H9 (cell line): ENCODE data around the gene NEUROD4. TPM values are rescaled to one million over a fixed set of nuclear protein-coding genes. Genes with fewer than 3 reads are reported as not detected.
A peak's percentile ranks its signal among the peaks of the same experiment; 100 is the strongest.

Source experiments
- DNase-seq: peaks from one replicate; pipeline ENCODE4 v3.0.0-alpha.2; 2017
- H2AFZ ChIP-seq: one replicate; pipeline ENCODE4 v1.6.1; 2013; ENCODE audit warnings: mild to moderate bottlenecking, low read length, control low read depth, moderate library complexity
- H2AK5ac ChIP-seq: 2 replicates; pipeline ENCODE4 v1.6.1; 2013; ENCODE audit warnings: low read length, control low read depth, mixed read lengths; ENCODE audit not compliant: insufficient read length
- H2BK120ac ChIP-seq: one replicate; pipeline ENCODE4 v1.6.1; 2013; ENCODE audit warnings: low read depth, mild to moderate bottlenecking, low read length, control low read depth, inconsistent platforms; ENCODE audit not compliant: poor library complexity, severe bottlenecking
- H2BK12ac ChIP-seq: 2 replicates; pipeline ENCODE4 v1.6.1; 2013; ENCODE audit warnings: low read length, control low read depth, mixed read lengths, low read depth; ENCODE audit not compliant: insufficient read length
- H2BK15ac ChIP-seq: 2 replicates; pipeline ENCODE4 v1.6.1; 2013; ENCODE audit warnings: low read depth, low read length, control low read depth
- H2BK20ac ChIP-seq: one replicate; pipeline ENCODE4 v1.6.1; 2013; ENCODE audit warnings: low read depth, mild to moderate bottlenecking, low read length, control low read depth, inconsistent platforms; ENCODE audit not compliant: poor library complexity, severe bottlenecking
- H2BK5ac ChIP-seq: 2 replicates; pipeline ENCODE4 v1.6.1; 2013; ENCODE audit warnings: low read length, control low read depth, mixed read lengths; ENCODE audit not compliant: insufficient read length
- H3K14ac ChIP-seq: 2 replicates; pipeline ENCODE4 v1.6.1; 2013; ENCODE audit warnings: low read length, control low read depth; ENCODE audit not compliant: insufficient read depth
- H3K18ac ChIP-seq: 2 replicates; pipeline ENCODE4 v1.6.1; 2013; ENCODE audit warnings: low read depth, mild to moderate bottlenecking, mixed read lengths, low read length, control low read depth; ENCODE audit not compliant: insufficient read length
- H3K23ac ChIP-seq: 2 replicates; pipeline ENCODE4 v1.6.1; 2013; ENCODE audit warnings: low read length, control low read depth, mixed read lengths, low read depth; ENCODE audit not compliant: insufficient read length
- H3K23me2 ChIP-seq: 2 replicates; pipeline ENCODE4 v1.6.1; 2013; ENCODE audit warnings: low read depth, mild to moderate bottlenecking, mixed read lengths, low read length, control low read depth; ENCODE audit not compliant: insufficient read length, poor library complexity, severe bottlenecking
- H3K27ac ChIP-seq: 2 replicates; pipeline ENCODE4 v1.5.1; 2013; ENCODE audit warnings: low read length, control low read depth, mixed read lengths, low read depth; ENCODE audit not compliant: insufficient read length
- H3K27me3 ChIP-seq: 2 replicates; pipeline ENCODE4 v1.6.1; 2013; ENCODE audit warnings: low read length, control low read depth, inconsistent platforms; ENCODE audit not compliant: insufficient read depth
- H3K4ac ChIP-seq: 2 replicates; pipeline ENCODE4 v1.6.1; 2013; ENCODE audit warnings: low read depth, mild to moderate bottlenecking, control low read depth, inconsistent platforms, low read length, moderate library complexity
- H3K4me1 ChIP-seq: 2 replicates; pipeline ENCODE4 v1.6.1; 2013; ENCODE audit warnings: low read length, control low read depth, inconsistent platforms; ENCODE audit not compliant: insufficient read depth
- H3K4me2 ChIP-seq: 2 replicates; pipeline ENCODE4 v1.6.1; 2013; ENCODE audit warnings: low read length, control low read depth, mixed read lengths; ENCODE audit not compliant: insufficient read length, insufficient read depth
- H3K56ac ChIP-seq: 2 replicates; pipeline ENCODE4 v1.6.1; 2013; ENCODE audit warnings: low read depth, mild to moderate bottlenecking, mixed read lengths, low read length, control low read depth; ENCODE audit not compliant: insufficient read length
- H3K79me1 ChIP-seq: 2 replicates; pipeline ENCODE4 v1.6.1; 2013; ENCODE audit warnings: low read depth, mild to moderate bottlenecking, moderate library complexity, low read length, control low read depth, inconsistent platforms; ENCODE audit not compliant: insufficient read depth, poor library complexity, severe bottlenecking
- H3K79me2 ChIP-seq: 2 replicates; pipeline ENCODE4 v1.6.1; 2013; ENCODE audit warnings: low read length, control low read depth, inconsistent platforms; ENCODE audit not compliant: insufficient read depth
- H3K9ac ChIP-seq: 2 replicates; pipeline ENCODE4 v1.6.1; 2013; ENCODE audit warnings: low read length, control low read depth, mixed read lengths; ENCODE audit not compliant: insufficient read length; ENCODE audit errors: extremely low read depth
- H3K9me3 ChIP-seq: one replicate; pipeline ENCODE4 v1.6.1; 2013; ENCODE audit warnings: low read depth, low read length, inconsistent platforms; ENCODE audit not compliant: control insufficient read depth
- H3T11ph ChIP-seq: one replicate; pipeline ENCODE4 v1.6.1; 2013; ENCODE audit warnings: mild to moderate bottlenecking, low read length, control low read depth, inconsistent platforms
- H4K20me1 ChIP-seq: one replicate; pipeline ENCODE4 v1.6.1; 2013; ENCODE audit not compliant: control insufficient read depth, insufficient read length, insufficient read depth
- H4K5ac ChIP-seq: 2 replicates; pipeline ENCODE4 v1.6.1; 2013; ENCODE audit warnings: low read depth, mild to moderate bottlenecking, mixed read lengths, low read length, control low read depth; ENCODE audit not compliant: insufficient read length
- H4K8ac ChIP-seq: replicated peaks from 2 replicates; pipeline ENCODE4 v1.6.1; 2013; ENCODE audit warnings: low read length, control low read depth, mixed read lengths, low read depth; ENCODE audit not compliant: insufficient read length
- H4K91ac ChIP-seq: 2 replicates; pipeline ENCODE4 v1.6.1; 2013; ENCODE audit warnings: low read depth, mild to moderate bottlenecking, moderate library complexity, mixed read lengths, low read length, control low read depth; ENCODE audit not compliant: insufficient read length
- H3K27ac Mint-ChIP-seq, 3 experiments: 2 replicates in 2 of 3; 3 replicates in 1 of 3; pipeline ENCODE4 v1.8.0; 2020 to 2021; ENCODE audit warnings: mixed read lengths in 3 of 3, mild to moderate bottlenecking in 1 of 3, moderate library complexity in 1 of 3
- H3K27me3 Mint-ChIP-seq: 2 replicates; pipeline ENCODE4 v1.8.0; 2021; ENCODE audit warnings: low read depth, mild to moderate bottlenecking, moderate library complexity, mixed read lengths
- H3K36me3 Mint-ChIP-seq, 3 experiments: 2 replicates in 2 of 3; 3 replicates in 1 of 3; pipeline ENCODE4 v1.8.0; 2020 to 2021; ENCODE audit warnings: low read depth in 3 of 3, mixed read lengths in 3 of 3; ENCODE audit not compliant: insufficient read depth in 1 of 3
- H3K4me1 Mint-ChIP-seq, 2 experiments: 2 replicates each; pipeline ENCODE4 v1.8.0; 2020; ENCODE audit warnings: mixed read lengths in 2 of 2
- H3K4me3 Mint-ChIP-seq, 2 experiments: 2 replicates in 1 of 2; 3 replicates in 1 of 2; pipeline ENCODE4 v1.8.0; 2020 to 2021; ENCODE audit warnings: mild to moderate bottlenecking in 2 of 2, mixed read lengths in 2 of 2, moderate library complexity in 1 of 2
- H3K9me3 Mint-ChIP-seq, 2 experiments: 2 replicates in 1 of 2; 3 replicates in 1 of 2; pipeline ENCODE4 v1.8.0; 2020; ENCODE audit warnings: mild to moderate bottlenecking in 2 of 2, mixed read lengths in 2 of 2, moderate library complexity in 1 of 2
- WGBS: extraction: QIAGEN DNeasy Blood & Tissue Kit; methylation state at CpG from one replicate; pipeline ENCODE4 v1.1.7; 2013; ENCODE audit warnings: missing lambda C conversion rate, low lambda C conversion rate, mixed read lengths; ENCODE audit not compliant: insufficient read length; ENCODE audit errors: extremely low coverage; 5-methylcytosine and 5-hydroxymethylcytosine counted together
- total RNA-seq: library from RNA; stranded (reverse); gene quantifications from 2 replicates; pipeline ENCODE4 v1.2.1, GENCODE V29; 2021
- TF ChIP-seq, protein P1 (sequence below): fragments of 200-600 bp; sonication (generic); conservative IDR thresholded peaks from 3 replicates; pipeline ENCODE4 v1.8.0; 2021; ENCODE audit warnings: antibody characterized with exemption, mild to moderate bottlenecking

Gene NEUROD4
- total RNA-seq, 1 experiment from 2014 or later: not detected

GRCh38 chr12:54996205-54996604, 23.6 kb upstream of the NEUROD4 start:
- H2AFZ ChIP-seq: no peak overlapping the region
- no CpG with 5 or more reads among the region's 5 CpGs for WGBS
- no peak for DNase-seq

More at GRCh38 chr12:54996205-54996604, 23.6 kb upstream of the NEUROD4 start:
- no peak overlapping the region for H4K91ac ChIP-seq
- Mint-ChIP-seq H3K4me1 (peaks cover 32 to 36% of the 10 kb centered on the region in 2 experiments), H3K27me3 (no peaks in the 10 kb centered on the region), H3K36me3 (no peaks in the 10 kb centered on the region; a peak in 1 of 7 replicates), H3K4me3 (no peak overlapping the region), H3K9me3 (no peaks in the 10 kb centered on the region; a peak in 1 of 5 replicates), H3K27ac (no peak overlapping the region)
- H3K27ac ChIP-seq: no peak overlapping the region
- H2BK12ac ChIP-seq: no peak overlapping the region
- H3K9ac ChIP-seq: no peak overlapping the region
- TF ChIP-seq, protein P1, sequence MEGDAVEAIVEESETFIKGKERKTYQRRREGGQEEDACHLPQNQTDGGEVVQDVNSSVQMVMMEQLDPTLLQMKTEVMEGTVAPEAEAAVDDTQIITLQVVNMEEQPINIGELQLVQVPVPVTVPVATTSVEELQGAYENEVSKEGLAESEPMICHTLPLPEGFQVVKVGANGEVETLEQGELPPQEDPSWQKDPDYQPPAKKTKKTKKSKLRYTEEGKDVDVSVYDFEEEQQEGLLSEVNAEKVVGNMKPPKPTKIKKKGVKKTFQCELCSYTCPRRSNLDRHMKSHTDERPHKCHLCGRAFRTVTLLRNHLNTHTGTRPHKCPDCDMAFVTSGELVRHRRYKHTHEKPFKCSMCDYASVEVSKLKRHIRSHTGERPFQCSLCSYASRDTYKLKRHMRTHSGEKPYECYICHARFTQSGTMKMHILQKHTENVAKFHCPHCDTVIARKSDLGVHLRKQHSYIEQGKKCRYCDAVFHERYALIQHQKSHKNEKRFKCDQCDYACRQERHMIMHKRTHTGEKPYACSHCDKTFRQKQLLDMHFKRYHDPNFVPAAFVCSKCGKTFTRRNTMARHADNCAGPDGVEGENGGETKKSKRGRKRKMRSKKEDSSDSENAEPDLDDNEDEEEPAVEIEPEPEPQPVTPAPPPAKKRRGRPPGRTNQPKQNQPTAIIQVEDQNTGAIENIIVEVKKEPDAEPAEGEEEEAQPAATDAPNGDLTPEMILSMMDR: no peak
- no peak overlapping the region for H2BK5ac ChIP-seq
- no peaks in the 10 kb centered on the region for H3K79me1 ChIP-seq
- H2BK20ac ChIP-seq: no peak overlapping the region
- no peak overlapping the region for H3K56ac ChIP-seq
- H3K18ac ChIP-seq: peak overlapping the region; percentile 32
- no peak overlapping the region for H3T11ph ChIP-seq
- no peak overlapping the region for H2BK15ac ChIP-seq
- no peak overlapping the region for H3K23ac ChIP-seq
- no peak overlapping the region for H2BK120ac ChIP-seq
- no peaks in the 10 kb centered on the region for H3K23me2 ChIP-seq
- H3K4ac ChIP-seq: no peak overlapping the region
- no peaks in the 10 kb centered on the region for H4K20me1 ChIP-seq
- no peaks in the 10 kb centered on the region for H3K9me3 ChIP-seq
- peaks cover 8% of the 10 kb centered on the region for H3K4me1 ChIP-seq
- no peak overlapping the region for H4K8ac ChIP-seq
- H3K14ac ChIP-seq: peak overlapping the region; percentile 58; the same call in 1 of the 2 replicates
- no peak overlapping the region for H2AK5ac ChIP-seq
- H3K4me2 ChIP-seq: no peak overlapping the region
- H4K5ac ChIP-seq: no peak overlapping the region
- no peaks in the 10 kb centered on the region for H3K79me2 ChIP-seq
- no peaks in the 10 kb centered on the region for H3K27me3 ChIP-seq
